HepG2 (cell line): ENCODE results near the gene SKI. TPM values are rescaled to one million over a fixed set of nuclear protein-coding genes. Genes with fewer than 3 reads are reported as not detected.

Experiments used
- ERF ChIP-seq: IDR thresholded peaks from 2 replicates; pipeline ENCODE4 v1.6.1; 2018; ENCODE audit warnings: missing biosample characterization, missing genetic modification reagents
- FOXA3 ChIP-seq: IDR thresholded peaks from 2 replicates; pipeline ENCODE4 v1.6.1; 2016; ENCODE audit warnings: missing genetic modification reagents, missing compliant biosample characterization
- FOXP1 ChIP-seq, 2 experiments: fragments of 450-650 bp in 1 of 2; IDR thresholded peaks; 2 replicates each; pipeline ENCODE4 v1.6.1; 2017 to 2018; ENCODE audit warnings: antibody characterized with exemption in 1 of 2
- HMG20A ChIP-seq: IDR thresholded peaks from 2 replicates; pipeline ENCODE4 v1.6.1; 2016; ENCODE audit warnings: borderline replicate concordance
- HOXA5 ChIP-seq: sonication (generic); formaldehyde crosslinking; IDR thresholded peaks from 2 replicates; pipeline ENCODE4 v1.4.0; 2020; ENCODE audit warnings: missing genetic modification reagents
- IRF2 ChIP-seq: IDR thresholded peaks from 2 replicates; pipeline ENCODE4 v1.6.1; 2018; ENCODE audit warnings: missing genetic modification reagents, missing compliant biosample characterization
- KDM2A ChIP-seq: sonication (generic); formaldehyde crosslinking; IDR thresholded peaks from 2 replicates; pipeline ENCODE4 v1.4.0; 2020; ENCODE audit warnings: low read depth, missing genetic modification reagents, borderline replicate concordance
- NCOR1 ChIP-seq: fragments of 200-600 bp; sonication (generic); IDR thresholded peaks from 2 replicates; pipeline ENCODE4 v1.7.0; 2017; ENCODE audit warnings: antibody characterized with exemption, low read length, borderline replicate concordance
- NFRKB ChIP-seq: fragments of 450-650 bp; IDR thresholded peaks from 2 replicates; pipeline ENCODE4 v1.6.1; 2017
- NKX3-1 ChIP-seq: sonication (generic); formaldehyde crosslinking; IDR thresholded peaks from 2 replicates; pipeline ENCODE4 v1.5.0; 2020; ENCODE audit warnings: missing genetic modification reagents
- PATZ1 ChIP-seq: sonication (generic); formaldehyde crosslinking; IDR thresholded peaks from 2 replicates; pipeline ENCODE4 v1.4.0; 2020; ENCODE audit warnings: missing genetic modification reagents
- RXRB ChIP-seq: IDR thresholded peaks from 2 replicates; pipeline ENCODE4 v1.6.1; 2016; ENCODE audit warnings: borderline replicate concordance, missing genetic modification reagents, missing compliant biosample characterization
- SOX5 ChIP-seq: IDR thresholded peaks from 2 replicates; pipeline ENCODE4 v1.6.1; 2016; ENCODE audit warnings: borderline replicate concordance
- SSRP1 ChIP-seq: IDR thresholded peaks from 2 replicates; pipeline ENCODE4 v1.6.1; 2016; ENCODE audit warnings: control low read depth
- ZNF335 ChIP-seq: sonication (generic); formaldehyde crosslinking; IDR thresholded peaks from 2 replicates; pipeline ENCODE4 v1.4.0; 2020; ENCODE audit warnings: missing genetic modification reagents
- ZNF552 ChIP-seq: sonication (generic); formaldehyde crosslinking; IDR thresholded peaks from 2 replicates; pipeline ENCODE4 v1.9.0; 2022; ENCODE audit warnings: missing genetic modification reagents, mild to moderate bottlenecking, borderline replicate concordance
- polyA plus RNA-seq, 8 experiments: library from polyadenylated mRNA; depleted of rRNA in 3 of 8; stranded (reverse) in 7 of 8; unstranded in 1 of 8; fragments of >200 nt; fragmentation: Illumina TruSeq in 4 of 8; extraction: Trizol in 4 of 8; gene quantifications; 2 replicates each; pipeline versions ENCODE4 v1.2.1 to v1.2.3, GENCODE V29; 2011 to 2016; ENCODE audit warnings: low read depth in 4 of 8, missing spikeins in 1 of 8, mixed read lengths in 1 of 8; ENCODE audit not compliant: insufficient read depth in 1 of 8
- total RNA-seq, 5 experiments: library from RNA; depleted of rRNA; stranded (reverse); fragments of >200 nt; fragmentation: Illumina TruSeq; extraction: Trizol; gene quantifications; 2 replicates each; pipeline ENCODE4 v1.2.3, GENCODE V29; 2016; ENCODE audit warnings: low read depth in 1 of 5
- TF ChIP-seq, protein P1 (sequence below): fragments of 450-650 bp; IDR thresholded peaks from 2 replicates; pipeline ENCODE4 v1.6.1; 2016
- TF ChIP-seq, protein P2 (sequence below): sonication (generic); formaldehyde crosslinking; IDR thresholded peaks from 2 replicates; pipeline ENCODE4; 2020; ENCODE audit warnings: missing genetic modification reagents, mild to moderate bottlenecking, borderline replicate concordance
- TF ChIP-seq, protein P3 (sequence below): IDR thresholded peaks from 2 replicates; pipeline ENCODE4 v1.6.1; 2016
- TF ChIP-seq, protein P4 (sequence below): fragments of 450-650 bp; IDR thresholded peaks from 2 replicates; pipeline ENCODE4 v1.6.1; 2017; ENCODE audit warnings: mild to moderate bottlenecking

The SKI gene
- total and polyA plus RNA-seq, 2 of the 13 experiments (the other 11 are each of a cell fraction or from before 2014, with no cell fraction given) = 4.7 to 6.9 TPM

GRCh38 chr1:2234762-2235113, 6.6 kb downstream of the SKI start (continued):
- TF ChIP-seq, protein P1, sequence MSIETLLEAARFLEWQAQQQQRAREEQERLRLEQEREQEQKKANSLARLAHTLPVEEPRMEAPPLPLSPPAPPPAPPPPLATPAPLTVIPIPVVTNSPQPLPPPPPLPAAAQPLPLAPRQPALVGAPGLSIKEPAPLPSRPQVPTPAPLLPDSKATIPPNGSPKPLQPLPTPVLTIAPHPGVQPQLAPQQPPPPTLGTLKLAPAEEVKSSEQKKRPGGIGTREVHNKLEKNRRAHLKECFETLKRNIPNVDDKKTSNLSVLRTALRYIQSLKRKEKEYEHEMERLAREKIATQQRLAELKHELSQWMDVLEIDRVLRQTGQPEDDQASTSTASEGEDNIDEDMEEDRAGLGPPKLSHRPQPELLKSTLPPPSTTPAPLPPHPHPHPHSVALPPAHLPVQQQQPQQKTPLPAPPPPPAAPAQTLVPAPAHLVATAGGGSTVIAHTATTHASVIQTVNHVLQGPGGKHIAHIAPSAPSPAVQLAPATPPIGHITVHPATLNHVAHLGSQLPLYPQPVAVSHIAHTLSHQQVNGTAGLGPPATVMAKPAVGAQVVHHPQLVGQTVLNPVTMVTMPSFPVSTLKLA = 0 out of 2 replicates have a peak, but pooled peaks have one; percentile 20
- peak; percentile 21; the same call in 1 of the 2 replicates for TF ChIP-seq RXRB (CRISPR knock-in tag)
- peak; percentile 1; the same call in 1 of the 2 replicates for TF ChIP-seq HMG20A (CRISPR knock-in tag)
- TF ChIP-seq NKX3-1 (CRISPR knock-in tag) = 0 out of 2 replicates have a peak, but pooled peaks have one; percentile 7
- TF ChIP-seq NFRKB = no peak
- peak; percentile 9 for TF ChIP-seq NCOR1
- 0 out of 2 replicates have a peak, but pooled peaks have one; percentile 1 for TF ChIP-seq ZNF335 (CRISPR knock-in tag)
- TF ChIP-seq FOXA3 (CRISPR knock-in tag) = no peak
- TF ChIP-seq, protein P2, sequence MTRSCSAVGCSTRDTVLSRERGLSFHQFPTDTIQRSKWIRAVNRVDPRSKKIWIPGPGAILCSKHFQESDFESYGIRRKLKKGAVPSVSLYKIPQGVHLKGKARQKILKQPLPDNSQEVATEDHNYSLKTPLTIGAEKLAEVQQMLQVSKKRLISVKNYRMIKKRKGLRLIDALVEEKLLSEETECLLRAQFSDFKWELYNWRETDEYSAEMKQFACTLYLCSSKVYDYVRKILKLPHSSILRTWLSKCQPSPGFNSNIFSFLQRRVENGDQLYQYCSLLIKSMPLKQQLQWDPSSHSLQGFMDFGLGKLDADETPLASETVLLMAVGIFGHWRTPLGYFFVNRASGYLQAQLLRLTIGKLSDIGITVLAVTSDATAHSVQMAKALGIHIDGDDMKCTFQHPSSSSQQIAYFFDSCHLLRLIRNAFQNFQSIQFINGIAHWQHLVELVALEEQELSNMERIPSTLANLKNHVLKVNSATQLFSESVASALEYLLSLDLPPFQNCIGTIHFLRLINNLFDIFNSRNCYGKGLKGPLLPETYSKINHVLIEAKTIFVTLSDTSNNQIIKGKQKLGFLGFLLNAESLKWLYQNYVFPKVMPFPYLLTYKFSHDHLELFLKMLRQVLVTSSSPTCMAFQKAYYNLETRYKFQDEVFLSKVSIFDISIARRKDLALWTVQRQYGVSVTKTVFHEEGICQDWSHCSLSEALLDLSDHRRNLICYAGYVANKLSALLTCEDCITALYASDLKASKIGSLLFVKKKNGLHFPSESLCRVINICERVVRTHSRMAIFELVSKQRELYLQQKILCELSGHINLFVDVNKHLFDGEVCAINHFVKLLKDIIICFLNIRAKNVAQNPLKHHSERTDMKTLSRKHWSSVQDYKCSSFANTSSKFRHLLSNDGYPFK = no peak
- TF ChIP-seq IRF2 (CRISPR knock-in tag) = no peak; the same call in 1 of the 2 replicates
- peak; percentile 4; the same call in 1 of the 2 replicates for TF ChIP-seq SOX5 (CRISPR knock-in tag)
- TF ChIP-seq SSRP1 (CRISPR knock-in tag) = no peak
- peak; percentile 98; the same call in 1 of the 2 replicates for TF ChIP-seq ZNF552
- TF ChIP-seq, protein P3, sequence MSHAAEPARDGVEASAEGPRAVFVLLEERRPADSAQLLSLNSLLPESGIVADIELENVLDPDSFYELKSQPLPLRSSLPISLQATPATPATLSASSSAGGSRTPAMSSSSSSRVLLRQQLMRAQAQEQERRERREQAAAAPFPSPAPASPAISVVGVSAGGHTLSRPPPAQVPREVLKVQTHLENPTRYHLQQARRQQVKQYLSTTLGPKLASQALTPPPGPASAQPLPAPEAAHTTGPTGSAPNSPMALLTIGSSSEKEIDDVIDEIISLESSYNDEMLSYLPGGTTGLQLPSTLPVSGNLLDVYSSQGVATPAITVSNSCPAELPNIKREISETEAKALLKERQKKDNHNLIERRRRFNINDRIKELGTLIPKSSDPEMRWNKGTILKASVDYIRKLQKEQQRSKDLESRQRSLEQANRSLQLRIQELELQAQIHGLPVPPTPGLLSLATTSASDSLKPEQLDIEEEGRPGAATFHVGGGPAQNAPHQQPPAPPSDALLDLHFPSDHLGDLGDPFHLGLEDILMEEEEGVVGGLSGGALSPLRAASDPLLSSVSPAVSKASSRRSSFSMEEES (CRISPR knock-in tag) = 0 out of 2 replicates have a peak, but pooled peaks have one; percentile 10
- TF ChIP-seq, protein P4, sequence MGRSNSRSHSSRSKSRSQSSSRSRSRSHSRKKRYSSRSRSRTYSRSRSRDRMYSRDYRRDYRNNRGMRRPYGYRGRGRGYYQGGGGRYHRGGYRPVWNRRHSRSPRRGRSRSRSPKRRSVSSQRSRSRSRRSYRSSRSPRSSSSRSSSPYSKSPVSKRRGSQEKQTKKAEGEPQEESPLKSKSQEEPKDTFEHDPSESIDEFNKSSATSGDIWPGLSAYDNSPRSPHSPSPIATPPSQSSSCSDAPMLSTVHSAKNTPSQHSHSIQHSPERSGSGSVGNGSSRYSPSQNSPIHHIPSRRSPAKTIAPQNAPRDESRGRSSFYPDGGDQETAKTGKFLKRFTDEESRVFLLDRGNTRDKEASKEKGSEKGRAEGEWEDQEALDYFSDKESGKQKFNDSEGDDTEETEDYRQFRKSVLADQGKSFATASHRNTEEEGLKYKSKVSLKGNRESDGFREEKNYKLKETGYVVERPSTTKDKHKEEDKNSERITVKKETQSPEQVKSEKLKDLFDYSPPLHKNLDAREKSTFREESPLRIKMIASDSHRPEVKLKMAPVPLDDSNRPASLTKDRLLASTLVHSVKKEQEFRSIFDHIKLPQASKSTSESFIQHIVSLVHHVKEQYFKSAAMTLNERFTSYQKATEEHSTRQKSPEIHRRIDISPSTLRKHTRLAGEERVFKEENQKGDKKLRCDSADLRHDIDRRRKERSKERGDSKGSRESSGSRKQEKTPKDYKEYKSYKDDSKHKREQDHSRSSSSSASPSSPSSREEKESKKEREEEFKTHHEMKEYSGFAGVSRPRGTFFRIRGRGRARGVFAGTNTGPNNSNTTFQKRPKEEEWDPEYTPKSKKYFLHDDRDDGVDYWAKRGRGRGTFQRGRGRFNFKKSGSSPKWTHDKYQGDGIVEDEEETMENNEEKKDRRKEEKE = no peak
- TF ChIP-seq ERF (CRISPR knock-in tag) = peak; percentile 13
- no peak for TF ChIP-seq FOXP1 (IDR thresholded peaks at IDR 0.05)
- peak; percentile 5; the same call in 1 of the 2 replicates for TF ChIP-seq FOXP1 (CRISPR knock-in tag; IDR thresholded peaks at IDR 0.05)
- TF ChIP-seq KDM2A (CRISPR knock-in tag) = no peak
- TF ChIP-seq HOXA5 (CRISPR knock-in tag) = no peak
- TF ChIP-seq PATZ1 (CRISPR knock-in tag) = peak; percentile 91
